ENCODE data around the gene C14orf93.

Gene C14orf93

DNA sequence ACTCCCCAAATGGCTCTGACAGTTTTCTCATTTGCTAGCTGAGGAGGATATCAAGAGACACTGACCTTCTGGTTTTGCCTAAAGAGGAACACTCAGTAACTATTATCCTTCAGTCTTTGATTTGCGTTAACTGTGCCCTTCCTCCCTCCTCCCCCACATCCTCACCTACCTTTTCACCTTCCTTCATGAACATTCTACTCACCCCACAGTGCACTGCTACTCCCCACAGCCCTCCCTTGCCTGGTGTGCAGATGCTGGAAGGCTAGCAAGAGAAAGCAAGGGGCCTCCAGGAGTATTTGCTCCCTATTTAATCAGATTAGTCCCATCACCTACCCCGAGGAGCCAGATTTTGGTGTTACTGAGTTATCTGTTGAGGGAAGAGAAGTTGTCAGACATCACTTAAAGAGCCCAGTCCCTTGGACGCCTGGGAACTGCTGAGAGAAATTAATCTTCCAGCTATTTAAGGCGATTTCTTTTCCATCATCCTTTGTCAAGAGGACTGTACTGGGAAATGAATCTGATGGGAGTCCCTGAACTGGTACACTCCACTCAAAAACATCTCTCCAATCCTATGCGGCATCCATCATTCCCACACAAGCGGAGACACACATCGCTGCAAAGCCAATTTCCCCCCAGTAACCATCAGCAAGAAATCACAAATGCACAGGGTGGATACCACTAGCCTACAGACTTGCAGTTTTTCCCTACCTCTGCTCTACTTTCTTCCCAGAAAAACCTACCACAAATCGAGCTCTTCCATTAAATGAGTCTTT is 13.3 kb upstream of the C14orf93 start:
- no peak overlapping the region for H3K27ac ChIP-seq (ENCODE audit: low read depth, low read length, poor library complexity, severe bottlenecking)
- H3F3A ChIP-seq (ENCODE audit: insufficient read depth, low read length) = no peaks in the 10 kb centered on the region
- H3K36me3 ChIP-seq (ENCODE audit: insufficient read depth, low read length) = peaks cover 42% of the 10 kb centered on the region
- no peak overlapping the region for H2AFZ ChIP-seq (ENCODE audit: low read length)
- no peaks in the 10 kb centered on the region for H3K4me1 ChIP-seq (ENCODE audit: insufficient read depth, low read length, severe bottlenecking)
- no peaks in the 10 kb centered on the region for H3K9me2 ChIP-seq (ENCODE audit: low read depth, low read length)
- H3K9me3 ChIP-seq (ENCODE audit: low read length) = no peaks in the 10 kb centered on the region
- H3K9ac ChIP-seq (ENCODE audit: low read length) = no peak overlapping the region
- TF ChIP-seq EZH2 (IDR thresholded peaks at IDR 0.05; ENCODE audit: borderline replicate concordance, low read length) = no peak
- TF ChIP-seq, protein P1, sequence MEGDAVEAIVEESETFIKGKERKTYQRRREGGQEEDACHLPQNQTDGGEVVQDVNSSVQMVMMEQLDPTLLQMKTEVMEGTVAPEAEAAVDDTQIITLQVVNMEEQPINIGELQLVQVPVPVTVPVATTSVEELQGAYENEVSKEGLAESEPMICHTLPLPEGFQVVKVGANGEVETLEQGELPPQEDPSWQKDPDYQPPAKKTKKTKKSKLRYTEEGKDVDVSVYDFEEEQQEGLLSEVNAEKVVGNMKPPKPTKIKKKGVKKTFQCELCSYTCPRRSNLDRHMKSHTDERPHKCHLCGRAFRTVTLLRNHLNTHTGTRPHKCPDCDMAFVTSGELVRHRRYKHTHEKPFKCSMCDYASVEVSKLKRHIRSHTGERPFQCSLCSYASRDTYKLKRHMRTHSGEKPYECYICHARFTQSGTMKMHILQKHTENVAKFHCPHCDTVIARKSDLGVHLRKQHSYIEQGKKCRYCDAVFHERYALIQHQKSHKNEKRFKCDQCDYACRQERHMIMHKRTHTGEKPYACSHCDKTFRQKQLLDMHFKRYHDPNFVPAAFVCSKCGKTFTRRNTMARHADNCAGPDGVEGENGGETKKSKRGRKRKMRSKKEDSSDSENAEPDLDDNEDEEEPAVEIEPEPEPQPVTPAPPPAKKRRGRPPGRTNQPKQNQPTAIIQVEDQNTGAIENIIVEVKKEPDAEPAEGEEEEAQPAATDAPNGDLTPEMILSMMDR (IDR thresholded peaks at IDR 0.05; ENCODE audit: low read length) = no peak
- no peaks in the 10 kb centered on the region for H4K20me1 ChIP-seq (ENCODE audit: insufficient read depth, low read length)
- no peaks in the 10 kb centered on the region for H3K79me2 ChIP-seq (ENCODE audit: insufficient read depth, low read length)
- no peak overlapping the region for H3K4me2 ChIP-seq (ENCODE audit: low read length)
- no peak overlapping the region for H3K4me3 ChIP-seq (ENCODE audit: low read depth, low read length, poor library complexity, severe bottlenecking)
- H3K27me3 ChIP-seq (ENCODE audit: insufficient read depth, low read length) = no peaks in the 10 kb centered on the region

DNA sequence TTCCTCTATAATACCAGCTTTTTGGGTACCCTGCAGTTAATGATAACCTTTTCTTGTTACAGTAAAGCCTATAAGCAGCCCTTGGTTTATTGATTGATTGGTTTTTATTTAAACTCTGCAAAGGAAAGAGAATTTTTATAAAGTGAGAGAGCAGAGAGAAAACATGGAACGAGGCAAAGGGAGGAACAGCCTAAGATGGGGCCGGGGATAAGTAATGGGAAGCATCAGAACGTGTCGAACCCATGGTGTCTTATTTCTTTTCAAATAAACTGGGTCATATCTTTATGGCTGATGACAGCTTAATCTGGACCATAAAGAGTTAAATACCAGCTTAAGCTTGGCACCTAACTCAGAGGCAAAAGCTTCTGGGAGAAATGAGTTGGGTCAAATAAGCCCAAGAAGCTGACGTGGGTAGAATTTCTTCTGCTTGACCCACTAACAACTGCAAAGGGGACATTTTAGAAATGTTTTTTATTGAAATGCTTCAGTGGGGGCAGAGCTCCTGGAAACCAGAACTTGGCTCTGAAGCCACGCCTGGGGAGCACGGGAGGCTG is 12.0 kb upstream of the C14orf93 start:
- Histone ChIP-seq H3K9ac (ENCODE audit: low read length) (no peak overlapping the region), H4K20me1 (ENCODE audit: insufficient read depth, low read length) (no peaks in the 10 kb centered on the region), H3F3A (ENCODE audit: insufficient read depth, low read length) (no peaks in the 10 kb centered on the region), H2AFZ (ENCODE audit: low read length) (no peak overlapping the region), H3K9me2 (ENCODE audit: low read depth, low read length) (no peaks in the 10 kb centered on the region), H3K4me1 (ENCODE audit: insufficient read depth, low read length, severe bottlenecking) (no peaks in the 10 kb centered on the region), H3K4me2 (ENCODE audit: low read length) (no peak overlapping the region), H3K27me3 (ENCODE audit: insufficient read depth, low read length) (no peaks in the 10 kb centered on the region), H3K79me2 (ENCODE audit: insufficient read depth, low read length) (no peaks in the 10 kb centered on the region), H3K9me3 (ENCODE audit: low read length) (no peaks in the 10 kb centered on the region), H3K4me3 (ENCODE audit: low read depth, low read length, poor library complexity, severe bottlenecking) (no peak overlapping the region), H3K27ac (ENCODE audit: low read depth, low read length, poor library complexity, severe bottlenecking) (no peak overlapping the region), H3K36me3 (ENCODE audit: insufficient read depth, low read length) (peaks cover 33% of the 10 kb centered on the region)
- TF ChIP-seq EZH2 (IDR thresholded peaks at IDR 0.05; ENCODE audit: borderline replicate concordance, low read length) = no peak
- TF ChIP-seq, protein P1 (IDR thresholded peaks at IDR 0.05; ENCODE audit: low read length) = no peak

DNA sequence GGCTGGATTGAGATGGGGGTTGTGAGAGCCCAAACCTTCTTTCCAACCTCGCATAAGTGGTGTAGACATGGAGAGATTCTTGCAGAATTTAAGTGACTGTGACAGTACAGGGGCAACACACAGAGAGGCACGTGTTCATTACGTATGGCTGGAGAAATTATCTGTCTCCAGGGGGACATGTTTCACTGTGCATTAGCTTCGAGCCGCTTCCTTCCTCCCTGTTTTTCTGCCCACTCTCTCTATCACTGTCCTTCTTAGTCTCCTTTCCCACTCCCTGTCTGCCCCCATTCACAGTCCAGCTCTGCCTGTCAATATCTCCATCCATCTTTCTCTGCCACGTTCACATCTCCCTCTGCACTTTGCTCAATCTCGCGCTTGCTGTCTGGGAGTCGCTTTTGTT is 11.5 kb upstream of the C14orf93 start:
- TF ChIP-seq, protein P1 (IDR thresholded peaks at IDR 0.05; ENCODE audit: low read length) = no peak
- TF ChIP-seq EZH2 (IDR thresholded peaks at IDR 0.05; ENCODE audit: borderline replicate concordance, low read length) = no peak
- H3K27me3 ChIP-seq (ENCODE audit: insufficient read depth, low read length) = no peaks in the 10 kb centered on the region

More for the DNA sequence above, 11.5 kb upstream of the C14orf93 start:
- H3K9me3 ChIP-seq (ENCODE audit: low read length) = no peaks in the 10 kb centered on the region
- no peak overlapping the region for H3K4me3 ChIP-seq (ENCODE audit: low read depth, low read length, poor library complexity, severe bottlenecking)
- peaks cover 33% of the 10 kb centered on the region for H3K36me3 ChIP-seq (ENCODE audit: insufficient read depth, low read length)
- no peaks in the 10 kb centered on the region for H4K20me1 ChIP-seq (ENCODE audit: insufficient read depth, low read length)
- no peaks in the 10 kb centered on the region for H3K9me2 ChIP-seq (ENCODE audit: low read depth, low read length)
- no peaks in the 10 kb centered on the region for H3K4me1 ChIP-seq (ENCODE audit: insufficient read depth, low read length, severe bottlenecking)
- no peak overlapping the region for H3K4me2 ChIP-seq (ENCODE audit: low read length)
- no peaks in the 10 kb centered on the region for H3K79me2 ChIP-seq (ENCODE audit: insufficient read depth, low read length)
- H3K9ac ChIP-seq (ENCODE audit: low read length) = no peak overlapping the region
- no peak overlapping the region for H2AFZ ChIP-seq (ENCODE audit: low read length)
- no peaks in the 10 kb centered on the region for H3F3A ChIP-seq (ENCODE audit: insufficient read depth, low read length)
- no peak overlapping the region for H3K27ac ChIP-seq (ENCODE audit: low read depth, low read length, poor library complexity, severe bottlenecking)
